OCI-LY7 (cell line): Measurements from ENCODE around the gene RNF26. TPM values are rescaled to one million over a fixed set of nuclear protein-coding genes. Genes with fewer than 3 reads are reported as not detected.

Source experiments
- BruUV-seq: library from RNA; stranded (reverse); fragments of 400-500 nt; replicated peaks from 2 replicates; lab custom pipeline; 2021; lab: Mats Ljungman, UMichigan
- CTCF ChIA-PET: fragments of 300-600 bp; sonication (Branson Sonifier 250); formaldehyde crosslinking; loops from one replicate; lab custom pipeline; 2022; ENCODE audit warnings: antibody characterized with exemption; ENCODE audit not compliant: unreplicated experiment; lab: Charles Lee
- POLR2A ChIA-PET: fragments of 300-600 bp; sonication (Branson Sonifier 250); formaldehyde crosslinking; loops from one replicate; lab custom pipeline; 2022; ENCODE audit warnings: antibody characterized with exemption; lab: Charles Lee
- DNase-seq: peaks from one replicate; pipeline ENCODE4 v3.0.0-alpha.2; 2015; ENCODE audit warnings: low spot score
- H2AFZ ChIP-seq: fragments of 200-600 bp; sonication (generic), shearing (Covaris generic); 2 replicates; pipeline ENCODE4 v1.6.1; 2014; ENCODE audit warnings: mild to moderate bottlenecking, antibody characterized with exemption, low read length, moderate library complexity
- H3K27ac ChIP-seq: fragments of 200-600 bp; sonication (generic); 2 replicates; pipeline ENCODE4 v1.5.1; 2014; ENCODE audit warnings: mixed run types, low read depth, mild to moderate bottlenecking, moderate library complexity, low read length, inconsistent platforms; ENCODE audit not compliant: poor library complexity, severe bottlenecking
- H3K36me3 ChIP-seq: fragments of 200-600 bp; sonication (generic); 2 replicates; pipeline ENCODE4 v1.6.1; 2014; ENCODE audit warnings: mild to moderate bottlenecking, antibody characterized with exemption, low read length, moderate library complexity, mixed read lengths; ENCODE audit not compliant: insufficient read depth
- H3K4me1 ChIP-seq: fragments of 200-600 bp; sonication (generic); 2 replicates; pipeline ENCODE4 v1.5.1; 2014; ENCODE audit warnings: mild to moderate bottlenecking, low read length; ENCODE audit not compliant: insufficient read depth, poor library complexity, severe bottlenecking
- H3K4me2 ChIP-seq: fragments of 200-600 bp; sonication (generic); 2 replicates; pipeline ENCODE4 v1.6.1; 2014; ENCODE audit warnings: mild to moderate bottlenecking, low read length
- H3K4me3 ChIP-seq: fragments of 200-600 bp; sonication (generic); 2 replicates; pipeline ENCODE4 v1.5.1; 2014; ENCODE audit warnings: mild to moderate bottlenecking, low read depth, low read length; ENCODE audit not compliant: poor library complexity, severe bottlenecking
- H3K79me2 ChIP-seq: fragments of 200-600 bp; sonication (generic); 2 replicates; pipeline ENCODE4 v1.6.1; 2016; ENCODE audit warnings: low read depth, mild to moderate bottlenecking, low read length, moderate library complexity, mixed read lengths; ENCODE audit not compliant: insufficient read depth
- H3K9me2 ChIP-seq: fragments of 200-600 bp; sonication (generic); 2 replicates; pipeline ENCODE4 v1.6.1; 2016; ENCODE audit warnings: mild to moderate bottlenecking, low read length, mixed read lengths; ENCODE audit not compliant: insufficient read depth
- H3K9me3 ChIP-seq: fragments of 200-600 bp; sonication (generic); 2 replicates; pipeline ENCODE4 v1.6.1; 2014; ENCODE audit warnings: mild to moderate bottlenecking, mixed run types, low read length, mixed read lengths
- H4K20me1 ChIP-seq: fragments of 200-600 bp; sonication (generic); 2 replicates; pipeline ENCODE4 v1.6.1; 2014; ENCODE audit warnings: mild to moderate bottlenecking, antibody characterized with exemption, low read length, moderate library complexity, mixed read lengths; ENCODE audit not compliant: insufficient read depth
- EZH2phosphoT487 ChIP-seq: fragments of 200-600 bp; sonication (generic); IDR thresholded peaks from 2 replicates; pipeline ENCODE4 v1.6.1; 2018; ENCODE audit warnings: low read depth, borderline replicate concordance, mild to moderate bottlenecking, mixed run types, antibody characterized with exemption, low read length, moderate library complexity, mixed read lengths
- intact Hi-C: fragments of 100-400 bp; cut with micrococcal nuclease; formaldehyde crosslinking; loops from one replicate; pipeline ENCODE4 v1.10.0; 2022; ENCODE audit not compliant: unreplicated experiment
- total RNA-seq, 2 experiments: library from RNA; depleted of rRNA in 1 of 2; stranded (reverse); fragments of >200 nt in 1 of 2; shearing (Covaris generic) in 1 of 2; gene quantifications; 2 replicates each; pipeline ENCODE4 v1.2.3, GENCODE V29; 2014 to 2022
- TF ChIP-seq, protein P1 (sequence below): fragments of 200-600 bp; sonication (generic); conservative IDR thresholded peaks from 2 replicates; pipeline ENCODE4 v1.5.1; 2014; ENCODE audit warnings: mild to moderate bottlenecking, antibody characterized with exemption, low read length, moderate library complexity, mixed read lengths

The RNF26 gene
- total RNA-seq, 2 experiments from 2014 or later: 13.9 to 52.5 TPM

DNA sequence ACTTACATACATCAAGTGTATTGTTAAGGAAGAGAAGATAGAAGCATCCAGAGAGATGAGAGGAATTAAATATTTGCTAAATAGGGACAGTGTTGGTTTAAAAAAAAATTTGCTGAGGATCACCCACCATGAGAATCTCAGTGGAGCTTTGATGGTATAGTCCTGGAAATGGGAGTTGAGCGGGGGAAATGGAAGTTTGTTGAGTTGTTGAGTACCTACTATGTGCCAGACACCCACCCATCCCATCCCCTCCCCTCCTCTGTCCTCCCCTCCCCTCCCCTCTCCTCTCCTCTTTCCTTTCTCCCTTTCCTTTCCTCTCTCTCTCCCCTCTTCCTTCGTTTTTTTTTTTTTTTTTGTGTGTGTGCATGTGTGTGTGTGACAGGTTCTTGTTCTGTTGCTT is 16.9 kb downstream of the RNF26 start:
- H3K36me3 ChIP-seq: peaks cover 20% of the 10 kb centered on the region; the same call in 1 of the 2 replicates
- intact Hi-C loops: no loop called here
- no TSS peak for BruUV-seq
- H3K4me1 ChIP-seq: peaks cover 6% of the 10 kb centered on the region
- H3K4me3 ChIP-seq: no peak overlapping the region
- H3K27ac ChIP-seq: no peak overlapping the region
- ChIA-PET POLR2A (interaction anchor here (0.6 kb wide), 1 partner anchor 22 kb away, joined by 3 read pairs; no protein-coding TSS in a partner anchor), CTCF (no interaction called here)
- TF ChIP-seq, protein P1, sequence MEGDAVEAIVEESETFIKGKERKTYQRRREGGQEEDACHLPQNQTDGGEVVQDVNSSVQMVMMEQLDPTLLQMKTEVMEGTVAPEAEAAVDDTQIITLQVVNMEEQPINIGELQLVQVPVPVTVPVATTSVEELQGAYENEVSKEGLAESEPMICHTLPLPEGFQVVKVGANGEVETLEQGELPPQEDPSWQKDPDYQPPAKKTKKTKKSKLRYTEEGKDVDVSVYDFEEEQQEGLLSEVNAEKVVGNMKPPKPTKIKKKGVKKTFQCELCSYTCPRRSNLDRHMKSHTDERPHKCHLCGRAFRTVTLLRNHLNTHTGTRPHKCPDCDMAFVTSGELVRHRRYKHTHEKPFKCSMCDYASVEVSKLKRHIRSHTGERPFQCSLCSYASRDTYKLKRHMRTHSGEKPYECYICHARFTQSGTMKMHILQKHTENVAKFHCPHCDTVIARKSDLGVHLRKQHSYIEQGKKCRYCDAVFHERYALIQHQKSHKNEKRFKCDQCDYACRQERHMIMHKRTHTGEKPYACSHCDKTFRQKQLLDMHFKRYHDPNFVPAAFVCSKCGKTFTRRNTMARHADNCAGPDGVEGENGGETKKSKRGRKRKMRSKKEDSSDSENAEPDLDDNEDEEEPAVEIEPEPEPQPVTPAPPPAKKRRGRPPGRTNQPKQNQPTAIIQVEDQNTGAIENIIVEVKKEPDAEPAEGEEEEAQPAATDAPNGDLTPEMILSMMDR: no peak
- no peaks in the 10 kb centered on the region for H4K20me1 ChIP-seq
- H2AFZ ChIP-seq: no peak overlapping the region
- no peaks in the 10 kb centered on the region for H3K9me3 ChIP-seq
- no peaks in the 10 kb centered on the region for H3K9me2 ChIP-seq
- no peaks in the 10 kb centered on the region for H3K79me2 ChIP-seq
- H3K4me2 ChIP-seq: no peak overlapping the region
- DNase-seq: no peak

DNA sequence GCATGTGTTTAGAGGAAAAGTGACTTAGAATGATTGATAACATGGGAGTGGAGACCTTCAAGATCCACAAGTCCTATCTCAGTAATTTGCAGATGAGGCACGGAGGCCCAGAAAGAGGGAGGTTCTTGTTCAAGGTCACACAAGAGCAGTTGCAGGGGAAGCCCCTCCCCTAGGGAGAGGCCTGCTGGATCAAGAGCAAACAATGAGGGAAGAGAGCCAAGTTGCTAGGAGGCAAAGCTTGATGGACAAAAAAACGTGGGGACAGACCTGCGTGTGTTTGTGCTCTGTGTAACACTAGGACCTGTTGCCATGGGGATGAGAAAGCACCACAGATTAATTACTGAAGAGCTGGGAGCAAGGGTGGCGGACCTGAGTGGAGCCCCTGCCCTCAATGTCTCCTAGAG is 18.5 kb downstream of the RNF26 start:
- BruUV-seq: no TSS peak
- no peak for DNase-seq

DNA sequence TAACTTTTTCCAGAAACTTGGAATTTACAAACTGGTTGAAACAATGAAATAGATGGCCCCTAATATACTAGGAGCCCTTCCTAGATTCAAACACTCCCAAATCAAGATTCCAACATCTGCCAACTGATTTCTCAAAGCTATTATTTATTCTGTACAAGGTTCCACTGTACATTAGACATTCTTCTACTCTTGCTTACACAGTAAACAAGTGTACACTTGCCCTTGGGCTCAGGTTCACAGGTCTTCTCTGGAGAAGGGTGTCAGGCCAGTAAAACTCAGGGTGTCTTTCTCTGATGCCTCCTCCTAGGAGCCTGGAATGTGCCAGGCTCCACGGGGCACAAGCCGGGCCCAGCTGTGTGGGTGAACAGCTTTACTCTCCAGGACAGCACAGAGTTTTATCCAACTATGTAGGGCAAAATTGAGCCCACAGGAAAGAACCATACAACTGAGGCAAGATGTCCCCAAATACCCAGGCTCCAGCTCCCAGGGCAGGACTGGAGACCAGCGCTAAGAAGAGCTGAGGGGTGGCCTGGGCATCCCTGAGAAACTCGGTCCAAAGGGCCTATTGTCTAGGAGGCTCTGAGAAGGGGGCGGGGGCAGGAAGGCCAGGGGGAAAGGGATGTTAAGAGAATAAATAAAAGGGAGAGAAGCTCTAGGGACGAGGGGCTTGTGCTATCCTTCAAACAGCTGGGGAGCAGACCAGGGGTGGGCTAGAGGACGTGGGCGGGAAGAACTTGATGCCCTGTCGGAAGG is 20.9 kb downstream of the RNF26 start:
- no peak overlapping the region for H3K4me2 ChIP-seq
- POLR2A ChIA-PET: interaction anchor here (0.6 to 1.1 kb wide), 2 partner anchors 9 to 111 kb away, joined by 4 to 5 read pairs; no protein-coding TSS in a partner anchor

More for the DNA sequence above, 18.5 kb downstream of the RNF26 start:
- Histone ChIP-seq H3K36me3 (peaks cover 35% of the 10 kb centered on the region), H3K4me3 (no peak overlapping the region), H4K20me1 (no peaks in the 10 kb centered on the region), H3K79me2 (no peaks in the 10 kb centered on the region), H3K9me2 (no peaks in the 10 kb centered on the region), H3K27ac (no peak overlapping the region), H3K4me2 (no peak overlapping the region), H3K9me3 (no peaks in the 10 kb centered on the region), H2AFZ (no peak overlapping the region), H3K4me1 (peaks cover 20% of the 10 kb centered on the region)
- TF ChIP-seq EZH2phosphoT487: no peak
- TF ChIP-seq, protein P1: no peak
- ChIA-PET POLR2A (interaction anchor here (1.0 kb wide), 1 partner anchor 21 kb away, joined by 4 read pairs; no protein-coding TSS in a partner anchor), CTCF (no interaction called here)
- intact Hi-C loops: no loop called here

More for the DNA sequence above, 20.9 kb downstream of the RNF26 start:
- Histone ChIP-seq H3K4me1 (peaks cover 40% of the 10 kb centered on the region), H2AFZ (no peak overlapping the region), H3K4me3 (no peak overlapping the region), H4K20me1 (no peaks in the 10 kb centered on the region), H3K27ac (no peak overlapping the region), H3K9me3 (no peaks in the 10 kb centered on the region), H3K9me2 (no peaks in the 10 kb centered on the region), H3K36me3 (peaks cover 52% of the 10 kb centered on the region), H3K79me2 (no peaks in the 10 kb centered on the region)
- intact Hi-C loops: no loop called here
- TF ChIP-seq EZH2phosphoT487: no peak
- TF ChIP-seq, protein P1: no peak
- CTCF ChIA-PET: interaction anchor here (1.1 to 1.3 kb wide), 2 partner anchors 14 to 28 kb away, joined by 3 to 4 read pairs; no protein-coding TSS in a partner anchor
- DNase-seq: no peak
- no TSS peak for BruUV-seq
